Activated B cell treated with CpG ODN at 0.5 μM for 24 hours (primary cell): ENCODE measurements around the gene TRMT44. TPM values are rescaled to one million over a fixed set of nuclear protein-coding genes. Genes with fewer than 3 reads are reported as not detected.

ENCODE experiments used
- ATAC-seq: fragments of 200-7000 bp; cut with Tn5 transposase; one replicate; pipeline ENCODE4 v1.10.0; 2021; ENCODE audit warnings: low read depth, mild to moderate bottlenecking, moderate library complexity
- CTCF ChIA-PET: fragments of 350-600 bp; sonication (Branson Sonifier 250); formaldehyde crosslinking; loops from one replicate; lab custom pipeline; 2021; ENCODE audit warnings: antibody characterized with exemption; lab: Charles Lee
- POLR2A ChIA-PET: fragments of 350-600 bp; sonication (Branson Sonifier 250); formaldehyde crosslinking; loops from one replicate; lab custom pipeline; 2021; ENCODE audit warnings: antibody characterized with exemption; lab: Charles Lee
- DNase-seq: peaks from one replicate; pipeline ENCODE4 v3.0.0; 2022
- H3K27ac Mint-ChIP-seq: one replicate; pipeline ENCODE4 v1.8.0; 2020; ENCODE audit warnings: mixed read lengths
- H3K27me3 Mint-ChIP-seq: one replicate; pipeline ENCODE4 v1.8.0; 2021; ENCODE audit warnings: mixed read lengths
- H3K36me3 Mint-ChIP-seq: one replicate; pipeline ENCODE4 v1.8.0; 2021; ENCODE audit warnings: low read depth, mixed read lengths
- H3K4me1 Mint-ChIP-seq: one replicate; pipeline ENCODE4 v1.8.0; 2021; ENCODE audit warnings: mixed read lengths
- H3K4me3 Mint-ChIP-seq: one replicate; pipeline ENCODE4 v1.8.0; 2020; ENCODE audit warnings: mild to moderate bottlenecking, mixed read lengths
- H3K9me3 Mint-ChIP-seq: one replicate; pipeline ENCODE4 v1.8.0; 2020; ENCODE audit warnings: mixed read lengths
- CTCF ChIP-seq: fragments of 200-600 bp; IDR thresholded peaks from one replicate; pipeline ENCODE4 v1.8.0; 2022; ENCODE audit warnings: antibody characterized with exemption, mild to moderate bottlenecking
- intact Hi-C: fragments of 100-400 bp; cut with micrococcal nuclease; formaldehyde crosslinking; loops from one replicate; pipeline ENCODE4 v1.15.1; 2024
- total RNA-seq: library from RNA; stranded (reverse); gene quantifications from 2 replicates; pipeline ENCODE4 v1.2.3, GENCODE V29; 2022

The TRMT44 gene
- total RNA-seq, 1 donor from 2014 or later: 33.8 TPM

GRCh38 chr4:8393593-8394038 is 47.0 kb upstream of the TRMT44 start:
- ChIA-PET POLR2A (no interaction called here), CTCF (no interaction called here)
- no peaks in the 10 kb centered on the region for H3K9me3 Mint-ChIP-seq
- intact Hi-C loops: no loop called here
- H3K36me3 Mint-ChIP-seq: peaks cover 60% of the 10 kb centered on the region
- ATAC-seq: no peak
- no peaks in the 10 kb centered on the region for H3K27me3 Mint-ChIP-seq
- H3K4me1 Mint-ChIP-seq: peaks cover 10% of the 10 kb centered on the region
- no peak for TF ChIP-seq CTCF
- no peak overlapping the region for H3K4me3 Mint-ChIP-seq
- H3K27ac Mint-ChIP-seq: no peak overlapping the region
- DNase-seq: no peak

GRCh38 chr4:8394061-8394519 is 46.5 kb upstream of the TRMT44 start:
- Mint-ChIP-seq H3K27ac (no peak overlapping the region), H3K4me1 (peaks cover 11% of the 10 kb centered on the region), H3K27me3 (no peaks in the 10 kb centered on the region), H3K36me3 (peaks cover 63% of the 10 kb centered on the region), H3K4me3 (no peak overlapping the region), H3K9me3 (no peaks in the 10 kb centered on the region)
- ChIA-PET CTCF (no interaction called here), POLR2A (no interaction called here)
- no peak for ATAC-seq
- intact Hi-C loops: no loop called here
- no peak for TF ChIP-seq CTCF
- no peak for DNase-seq

GRCh38 chr4:8394806-8395205 is 45.8 kb upstream of the TRMT44 start:
- no peak for TF ChIP-seq CTCF
- no peaks in the 10 kb centered on the region for H3K9me3 Mint-ChIP-seq
- no peak overlapping the region for H3K27ac Mint-ChIP-seq
- POLR2A ChIA-PET: no interaction called here
- DNase-seq (no peak), ATAC-seq (no peak)
- peaks cover 64% of the 10 kb centered on the region for H3K36me3 Mint-ChIP-seq
- no peaks in the 10 kb centered on the region for H3K27me3 Mint-ChIP-seq
- intact Hi-C loops: no loop called here
- H3K4me1 Mint-ChIP-seq: peaks cover 11% of the 10 kb centered on the region
- CTCF ChIA-PET: no interaction called here
- no peak overlapping the region for H3K4me3 Mint-ChIP-seq

DNA sequence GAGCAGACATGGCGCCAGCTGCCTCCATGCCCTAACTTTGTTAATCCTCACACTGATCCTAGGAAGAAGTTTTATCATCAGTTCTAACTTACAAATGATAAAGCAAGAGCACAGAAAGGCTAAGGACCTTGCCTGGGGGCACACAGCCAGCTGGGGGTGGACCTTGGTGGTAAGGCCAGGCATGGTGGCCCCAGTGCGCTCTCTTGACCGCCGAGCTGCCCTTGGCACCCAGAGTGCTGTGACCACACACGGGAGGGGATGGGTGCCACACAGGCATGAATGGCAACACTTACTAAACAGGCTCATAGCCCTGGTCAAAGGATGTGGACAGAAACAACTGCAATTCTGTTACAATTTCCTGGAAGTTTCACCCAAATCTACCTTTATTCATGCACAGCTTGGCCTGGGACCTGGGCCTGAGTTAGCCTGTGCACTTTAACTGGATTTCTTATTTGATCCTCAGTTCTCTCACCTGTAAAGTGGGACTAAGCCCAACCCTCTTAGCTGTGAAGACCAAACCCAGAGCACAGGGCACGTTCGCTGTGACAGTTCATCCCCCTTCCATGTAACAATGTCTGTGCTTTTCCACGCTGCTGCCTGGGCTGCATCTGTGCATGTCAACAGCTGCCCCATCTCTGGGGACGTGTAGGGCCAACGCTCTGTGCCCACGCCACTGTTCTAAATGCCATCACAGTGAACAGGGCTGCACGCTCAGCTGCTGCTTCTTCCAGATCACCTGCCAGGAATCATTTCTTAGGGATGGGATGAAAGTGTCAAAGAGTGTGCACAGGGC is 44.9 kb upstream of the TRMT44 start:
- ATAC-seq: no peak
- ChIA-PET POLR2A (interaction anchor here (0.6 kb wide), 1 partner anchor 295 kb away, joined by 8 read pairs; no protein-coding TSS in a partner anchor), CTCF (no interaction called here)
- H3K4me1 Mint-ChIP-seq: peaks cover 11% of the 10 kb centered on the region
- no peak overlapping the region for H3K27ac Mint-ChIP-seq
- intact Hi-C loops: no loop called here
- H3K9me3 Mint-ChIP-seq: no peaks in the 10 kb centered on the region
- H3K4me3 Mint-ChIP-seq: no peak overlapping the region
- H3K27me3 Mint-ChIP-seq: no peaks in the 10 kb centered on the region
- DNase-seq: no peak
- peaks cover 63% of the 10 kb centered on the region for H3K36me3 Mint-ChIP-seq
- no peak for TF ChIP-seq CTCF

DNA sequence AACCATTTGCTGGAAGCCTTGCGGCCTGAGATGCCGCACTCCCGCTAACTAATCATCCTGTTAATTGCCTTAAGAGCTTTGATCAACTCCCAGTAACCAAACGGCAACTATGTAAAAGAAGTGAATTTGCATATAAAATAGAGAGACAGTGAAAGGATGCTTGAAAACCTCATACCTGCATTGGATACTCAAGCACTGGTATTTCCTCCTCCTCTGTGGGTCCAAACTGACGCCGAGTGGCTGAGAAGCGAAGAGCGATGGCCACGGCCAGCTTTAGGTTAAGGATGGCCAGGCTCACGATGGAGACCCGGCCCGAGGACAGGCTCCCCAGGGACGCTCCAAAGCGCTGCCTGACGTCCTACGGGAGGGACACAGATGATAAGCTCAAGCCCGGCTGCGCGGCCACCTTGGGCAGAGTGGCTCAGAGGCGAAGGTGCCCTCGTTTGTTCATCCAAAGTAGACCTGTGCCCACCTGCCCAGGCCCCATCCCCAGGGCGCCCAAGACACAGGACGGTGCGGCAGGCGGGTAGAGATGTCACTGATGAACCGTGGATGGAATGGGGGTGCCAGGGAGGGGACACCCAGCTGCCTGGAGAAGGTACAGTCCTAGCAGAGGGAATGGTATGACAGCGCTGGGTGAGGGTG is 43.7 kb upstream of the TRMT44 start:
- H3K27me3 Mint-ChIP-seq: no peaks in the 10 kb centered on the region
- DNase-seq: no peak
- ATAC-seq: no peak
- H3K9me3 Mint-ChIP-seq: no peaks in the 10 kb centered on the region
- ChIA-PET CTCF (no interaction called here), POLR2A (no interaction called here)
- H3K36me3 Mint-ChIP-seq: peaks cover 59% of the 10 kb centered on the region
- H3K27ac Mint-ChIP-seq: no peak overlapping the region
- no peak overlapping the region for H3K4me3 Mint-ChIP-seq
- peaks cover 8% of the 10 kb centered on the region for H3K4me1 Mint-ChIP-seq
- intact Hi-C loops: no loop called here
- no peak for TF ChIP-seq CTCF
